Measurements from ENCODE around the gene RIPPLY1. TPM values are rescaled to one million over a fixed set of nuclear protein-coding genes. Genes with fewer than 3 reads are reported as not detected.

Gene RIPPLY1
- total RNA-seq, 1 experiment from 2014 or later: 0.27 TPM

DNA sequence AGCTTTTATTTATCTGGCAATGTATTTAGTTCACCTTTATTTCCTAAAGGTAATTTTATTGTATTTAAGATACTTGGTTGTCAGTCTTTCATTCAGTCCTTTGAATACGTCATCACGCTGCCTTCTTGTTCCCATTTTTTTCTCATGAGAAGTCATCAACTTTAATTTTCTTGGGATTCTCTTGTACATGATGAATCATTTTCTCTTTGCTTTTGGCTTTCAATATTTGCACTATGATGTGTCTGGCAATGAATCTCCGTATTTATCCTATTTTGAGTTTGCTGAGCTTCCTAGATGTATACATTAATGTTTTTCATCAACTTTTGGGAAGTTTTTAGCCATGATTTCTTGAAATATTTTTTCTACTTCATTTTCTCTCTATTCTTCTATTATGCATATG lies 45.5 kb upstream of the RIPPLY1 start (continued):
- TF ChIP-seq, protein P1, sequence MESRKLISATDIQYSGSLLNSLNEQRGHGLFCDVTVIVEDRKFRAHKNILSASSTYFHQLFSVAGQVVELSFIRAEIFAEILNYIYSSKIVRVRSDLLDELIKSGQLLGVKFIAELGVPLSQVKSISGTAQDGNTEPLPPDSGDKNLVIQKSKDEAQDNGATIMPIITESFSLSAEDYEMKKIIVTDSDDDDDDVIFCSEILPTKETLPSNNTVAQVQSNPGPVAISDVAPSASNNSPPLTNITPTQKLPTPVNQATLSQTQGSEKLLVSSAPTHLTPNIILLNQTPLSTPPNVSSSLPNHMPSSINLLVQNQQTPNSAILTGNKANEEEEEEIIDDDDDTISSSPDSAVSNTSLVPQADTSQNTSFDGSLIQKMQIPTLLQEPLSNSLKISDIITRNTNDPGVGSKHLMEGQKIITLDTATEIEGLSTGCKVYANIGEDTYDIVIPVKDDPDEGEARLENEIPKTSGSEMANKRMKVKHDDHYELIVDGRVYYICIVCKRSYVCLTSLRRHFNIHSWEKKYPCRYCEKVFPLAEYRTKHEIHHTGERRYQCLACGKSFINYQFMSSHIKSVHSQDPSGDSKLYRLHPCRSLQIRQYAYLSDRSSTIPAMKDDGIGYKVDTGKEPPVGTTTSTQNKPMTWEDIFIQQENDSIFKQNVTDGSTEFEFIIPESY (IDR thresholded peaks at IDR 0.05; ENCODE audit: extremely low read depth, insufficient replicate concordance, low read length): no peak
- TF ChIP-seq JUND (IDR thresholded peaks at IDR 0.05) (no peak), RAD21 (IDR thresholded peaks at IDR 0.05; ENCODE audit: low read depth) (no peak)

DNA sequence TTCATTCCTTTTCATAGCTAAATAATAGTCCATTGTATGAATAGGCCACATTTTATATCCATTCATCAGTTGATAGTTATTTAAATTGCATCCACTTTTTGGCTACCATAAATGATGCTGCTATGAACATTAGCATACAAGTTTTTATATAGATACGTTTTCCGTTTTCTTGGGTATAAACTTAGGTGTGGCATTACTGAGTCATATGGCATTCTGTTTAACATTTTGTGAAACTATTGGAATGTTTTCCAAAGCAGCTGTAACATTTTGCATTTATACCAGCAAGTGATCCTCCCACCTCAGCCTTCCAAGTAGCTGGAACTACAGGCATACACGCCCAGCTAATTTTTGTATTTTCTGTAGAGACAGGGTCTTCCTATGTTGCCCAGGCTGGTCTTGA lies 43.3 kb upstream of the RIPPLY1 start:
- no peak overlapping the region for H3K9ac ChIP-seq (ENCODE audit: low read length)
- no peaks in the 10 kb centered on the region for H3K9me2 ChIP-seq (ENCODE audit: insufficient read depth)
- no peak overlapping the region for H3K4me3 ChIP-seq (replicated peaks in 1 of 2; ENCODE audit: low read depth in 1 of 2, low read length in 2 of 2)
- no peak for ATAC-seq
- ChIA-PET POLR2A (no interaction called here), RAD21 (ENCODE audit: low non-redundant PET in 1 of 2, low total read pairs in 2 of 2, uncharacterized antibody in 2 of 2, unreplicated experiment in 2 of 2) (no interaction called here), CTCF (no interaction called here)
- no peak for TF ChIP-seq FOSL1 (IDR thresholded peaks at IDR 0.05; ENCODE audit: low read depth)
- no peak for TF ChIP-seq JUND (IDR thresholded peaks at IDR 0.05)
- TF ChIP-seq ZNF274 (IDR thresholded peaks at IDR 0.05; ENCODE audit: low read depth, low read length): no peak
- TF ChIP-seq, protein P1 (IDR thresholded peaks at IDR 0.05; ENCODE audit: extremely low read depth, insufficient replicate concordance, low read length): no peak
- no peak for TF ChIP-seq SP1 (IDR thresholded peaks at IDR 0.05; ENCODE audit: low read depth)
- no peak for TF ChIP-seq TCF7L2 (IDR thresholded peaks at IDR 0.05; ENCODE audit: borderline replicate concordance, extremely low read depth, insufficient read depth, insufficient read length)
- TF ChIP-seq, protein P2, sequence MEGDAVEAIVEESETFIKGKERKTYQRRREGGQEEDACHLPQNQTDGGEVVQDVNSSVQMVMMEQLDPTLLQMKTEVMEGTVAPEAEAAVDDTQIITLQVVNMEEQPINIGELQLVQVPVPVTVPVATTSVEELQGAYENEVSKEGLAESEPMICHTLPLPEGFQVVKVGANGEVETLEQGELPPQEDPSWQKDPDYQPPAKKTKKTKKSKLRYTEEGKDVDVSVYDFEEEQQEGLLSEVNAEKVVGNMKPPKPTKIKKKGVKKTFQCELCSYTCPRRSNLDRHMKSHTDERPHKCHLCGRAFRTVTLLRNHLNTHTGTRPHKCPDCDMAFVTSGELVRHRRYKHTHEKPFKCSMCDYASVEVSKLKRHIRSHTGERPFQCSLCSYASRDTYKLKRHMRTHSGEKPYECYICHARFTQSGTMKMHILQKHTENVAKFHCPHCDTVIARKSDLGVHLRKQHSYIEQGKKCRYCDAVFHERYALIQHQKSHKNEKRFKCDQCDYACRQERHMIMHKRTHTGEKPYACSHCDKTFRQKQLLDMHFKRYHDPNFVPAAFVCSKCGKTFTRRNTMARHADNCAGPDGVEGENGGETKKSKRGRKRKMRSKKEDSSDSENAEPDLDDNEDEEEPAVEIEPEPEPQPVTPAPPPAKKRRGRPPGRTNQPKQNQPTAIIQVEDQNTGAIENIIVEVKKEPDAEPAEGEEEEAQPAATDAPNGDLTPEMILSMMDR (IDR thresholded peaks at IDR 0.05 in 2 of 3, conservative IDR thresholded peaks at IDR 0.05 in 1 of 3; ENCODE audit: borderline replicate concordance in 1 of 3, insufficient read depth in 1 of 3, low read depth in 2 of 3, low read length in 2 of 3): no peak
- TF ChIP-seq CBX3 (IDR thresholded peaks at IDR 0.05; ENCODE audit: low read depth): no peak
- TF ChIP-seq YY1 (IDR thresholded peaks at IDR 0.05; ENCODE audit: extremely low read depth, insufficient replicate concordance, low read depth, low read length): no peak
- TF ChIP-seq CEBPB (IDR thresholded peaks at IDR 0.05; ENCODE audit: low read depth): no peak
- no peak for TF ChIP-seq POLR2A (IDR thresholded peaks at IDR 0.05; ENCODE audit: borderline replicate concordance, extremely low read depth, insufficient read depth, insufficient read length)
- DNase-seq (ENCODE audit: low read depth, low spot score): no peak
- no peaks in the 10 kb centered on the region; a peak in 2 of 4 replicates for H3K36me3 ChIP-seq (ENCODE audit: control insufficient read depth in 1 of 2, insufficient read depth in 2 of 2, low read length in 2 of 2)
- no peaks in the 10 kb centered on the region for H3K27me3 ChIP-seq (ENCODE audit: insufficient read depth, low read length)
- intact Hi-C loops (cut with micrococcal nuclease): no loop called here
- no peaks in the 10 kb centered on the region for H4K20me1 ChIP-seq (ENCODE audit: insufficient read depth)
- H3K79me2 ChIP-seq (ENCODE audit: insufficient read depth, low read length): no peaks in the 10 kb centered on the region
- no peaks in the 10 kb centered on the region for H3K4me1 ChIP-seq (ENCODE audit: control insufficient read depth in 1 of 2, insufficient read depth in 2 of 2, low read length in 2 of 2)
- no TSS peak for BruUV-seq (replicated peaks)
- H3K9me3 ChIP-seq (ENCODE audit: control insufficient read depth in 1 of 2, insufficient read depth in 1 of 2, low read depth in 1 of 2, low read length in 2 of 2): no peaks in the 10 kb centered on the region
- no peak overlapping the region for H3K4me2 ChIP-seq (ENCODE audit: low read length)
- H3K27ac ChIP-seq (ENCODE audit: low read depth, low read length): no peak overlapping the region
- H2AFZ ChIP-seq (ENCODE audit: low read depth, low read length, poor library complexity, severe bottlenecking): no peak overlapping the region

Measured in HCT116 (cell line).